Nephron (organoid): ENCODE measurements around the gene HIP1.
A peak's percentile ranks its signal among the peaks of the same experiment; 100 is the strongest.

Experiments used
- H3K27ac Mint-ChIP-seq, 3 experiments: 2 replicates each; pipeline ENCODE4 v1.8.0; 2020; ENCODE audit warnings: mixed read lengths in 3 of 3, mild to moderate bottlenecking in 2 of 3, moderate library complexity in 1 of 3
- H3K27me3 Mint-ChIP-seq: 2 replicates; pipeline ENCODE4 v1.8.0; 2021; ENCODE audit warnings: low read depth, mild to moderate bottlenecking, moderate library complexity, mixed read lengths
- H3K36me3 Mint-ChIP-seq: 2 replicates; pipeline ENCODE4 v1.8.0; 2020; ENCODE audit warnings: low read depth, mixed read lengths
- H3K4me1 Mint-ChIP-seq: 2 replicates; pipeline ENCODE4 v1.8.0; 2020; ENCODE audit warnings: mixed read lengths
- H3K4me3 Mint-ChIP-seq, 3 experiments: 2 replicates each; pipeline ENCODE4 v1.8.0; 2020; ENCODE audit warnings: mild to moderate bottlenecking in 3 of 3, mixed read lengths in 3 of 3, moderate library complexity in 2 of 3
- H3K9me3 Mint-ChIP-seq: 2 replicates; pipeline ENCODE4 v1.8.0; 2020; ENCODE audit warnings: mixed read lengths
- TF ChIP-seq, protein P1 (sequence below), 3 experiments: fragments of 200-600 bp; sonication (generic); IDR thresholded peaks; one replicate each; pipeline ENCODE4 v1.5.0; 2021; ENCODE audit warnings: antibody characterized with exemption in 3 of 3; ENCODE audit not compliant: unreplicated experiment in 3 of 3

HIP1 gene

GRCh38 chr7:75716992-75717626 lies 21.6 kb downstream of the HIP1 start:
- Mint-ChIP-seq H3K4me1 (peaks cover 10% of the 10 kb centered on the region), H3K9me3 (no peaks in the 10 kb centered on the region), H3K27me3 (no peaks in the 10 kb centered on the region), H3K4me3 (no peak overlapping the region), H3K27ac (no peak overlapping the region), H3K36me3 (peaks cover 15% of the 10 kb centered on the region)
- TF ChIP-seq, protein P1, sequence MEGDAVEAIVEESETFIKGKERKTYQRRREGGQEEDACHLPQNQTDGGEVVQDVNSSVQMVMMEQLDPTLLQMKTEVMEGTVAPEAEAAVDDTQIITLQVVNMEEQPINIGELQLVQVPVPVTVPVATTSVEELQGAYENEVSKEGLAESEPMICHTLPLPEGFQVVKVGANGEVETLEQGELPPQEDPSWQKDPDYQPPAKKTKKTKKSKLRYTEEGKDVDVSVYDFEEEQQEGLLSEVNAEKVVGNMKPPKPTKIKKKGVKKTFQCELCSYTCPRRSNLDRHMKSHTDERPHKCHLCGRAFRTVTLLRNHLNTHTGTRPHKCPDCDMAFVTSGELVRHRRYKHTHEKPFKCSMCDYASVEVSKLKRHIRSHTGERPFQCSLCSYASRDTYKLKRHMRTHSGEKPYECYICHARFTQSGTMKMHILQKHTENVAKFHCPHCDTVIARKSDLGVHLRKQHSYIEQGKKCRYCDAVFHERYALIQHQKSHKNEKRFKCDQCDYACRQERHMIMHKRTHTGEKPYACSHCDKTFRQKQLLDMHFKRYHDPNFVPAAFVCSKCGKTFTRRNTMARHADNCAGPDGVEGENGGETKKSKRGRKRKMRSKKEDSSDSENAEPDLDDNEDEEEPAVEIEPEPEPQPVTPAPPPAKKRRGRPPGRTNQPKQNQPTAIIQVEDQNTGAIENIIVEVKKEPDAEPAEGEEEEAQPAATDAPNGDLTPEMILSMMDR (IDR thresholded peaks at IDR 0.05; ENCODE audit: unreplicated experiment in 3 of 3): no peak

- H3K27me3 Mint-ChIP-seq: no peaks in the 10 kb centered on the region
- peaks cover 17% of the 10 kb centered on the region for H3K36me3 Mint-ChIP-seq
- H3K27ac Mint-ChIP-seq: no peak overlapping the region
- H3K4me1 Mint-ChIP-seq: peaks cover 22% of the 10 kb centered on the region
- TF ChIP-seq, protein P1 (IDR thresholded peaks at IDR 0.05; ENCODE audit: unreplicated experiment in 3 of 3): no peak
- no peak overlapping the region for H3K4me3 Mint-ChIP-seq
- H3K9me3 Mint-ChIP-seq: peaks cover 2% of the 10 kb centered on the region
These were observed 22.9 kb downstream of the HIP1 start for GRCh38 chr7:75715864-75716263.

DNA sequence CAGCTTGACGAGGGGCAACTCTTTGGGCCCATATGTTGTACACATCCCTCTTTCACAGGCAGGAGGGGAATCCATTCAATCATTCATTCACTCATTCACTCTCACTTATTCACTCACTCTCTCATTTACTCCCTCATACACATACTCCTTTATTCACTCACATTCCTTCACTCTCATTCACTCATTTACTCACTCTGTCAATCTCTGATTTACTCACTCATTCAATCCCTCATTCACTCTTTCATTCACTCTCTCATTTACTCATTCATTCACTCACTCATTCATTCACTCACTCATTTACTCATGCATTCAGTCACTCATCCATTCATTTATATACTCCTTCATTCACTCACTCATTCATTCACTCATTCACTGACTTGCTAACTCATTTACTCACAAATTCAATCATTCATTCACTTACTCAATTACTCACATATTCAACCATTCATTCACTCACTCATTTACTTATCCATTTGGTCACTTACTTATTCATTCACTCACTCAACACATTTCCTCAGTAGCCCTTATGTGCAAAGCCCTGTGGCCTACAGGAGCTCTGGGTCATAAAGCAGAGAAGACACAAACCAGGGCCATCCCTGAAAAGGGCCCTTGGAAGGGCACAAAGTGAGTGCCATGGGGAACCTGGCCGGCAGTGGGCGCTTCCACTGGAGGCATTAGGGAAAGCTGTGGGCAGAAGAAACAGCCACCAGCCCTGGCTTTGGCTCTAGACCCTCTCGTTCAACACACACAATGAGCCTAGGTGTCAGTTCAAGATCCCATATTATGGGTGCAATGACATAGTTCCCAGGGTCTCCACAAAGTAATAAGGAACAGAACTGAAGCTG lies 26.0 kb downstream of the HIP1 start:
- Mint-ChIP-seq H3K4me3 (no peak overlapping the region), H3K4me1 (peaks cover 23% of the 10 kb centered on the region), H3K36me3 (peaks cover 30% of the 10 kb centered on the region), H3K9me3 (peaks cover 16% of the 10 kb centered on the region), H3K27me3 (no peaks in the 10 kb centered on the region), H3K27ac (peak overlapping the region; percentile 10 to 90 (median 82))
- TF ChIP-seq, protein P1 (IDR thresholded peaks at IDR 0.05; ENCODE audit: unreplicated experiment in 3 of 3): no peak

- H3K9me3 Mint-ChIP-seq: peaks cover 16% of the 10 kb centered on the region
- peaks cover 23% of the 10 kb centered on the region for H3K4me1 Mint-ChIP-seq
These were observed 26.9 kb downstream of the HIP1 start for GRCh38 chr7:75711656-75712514.

DNA sequence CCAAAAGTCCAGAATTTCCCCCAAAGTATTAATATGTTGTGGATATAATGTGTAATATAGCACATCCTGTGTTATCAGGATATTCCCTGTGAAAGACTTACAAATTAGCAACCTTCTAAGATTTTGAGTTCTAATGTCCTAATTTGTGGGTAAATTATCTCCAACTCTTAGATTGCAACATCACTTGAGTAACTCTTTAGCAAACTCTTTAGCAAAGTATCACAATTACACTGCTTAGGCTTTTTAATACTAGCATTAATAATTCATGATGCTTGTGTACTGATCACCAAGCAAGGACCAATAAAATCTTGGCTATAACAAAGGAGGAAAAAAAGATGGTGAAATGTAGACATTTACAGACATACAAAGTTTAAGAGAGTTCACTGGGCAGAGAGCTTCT lies 27.7 kb downstream of the HIP1 start:
- H3K4me1 Mint-ChIP-seq: peaks cover 23% of the 10 kb centered on the region
- TF ChIP-seq, protein P1 (IDR thresholded peaks at IDR 0.05; ENCODE audit: unreplicated experiment in 3 of 3): no peak
- H3K4me3 Mint-ChIP-seq: no peak overlapping the region
- H3K36me3 Mint-ChIP-seq: peaks cover 27% of the 10 kb centered on the region
- no peaks in the 10 kb centered on the region for H3K27me3 Mint-ChIP-seq
- peak overlapping the region; percentile 67 to 90 (median 82) for H3K27ac Mint-ChIP-seq
- peaks cover 16% of the 10 kb centered on the region for H3K9me3 Mint-ChIP-seq

More at GRCh38 chr7:75711656-75712514, 26.9 kb downstream of the HIP1 start:
- Mint-ChIP-seq H3K27ac (peak overlapping the region; percentile 67 to 90 (median 82)), H3K36me3 (peaks cover 27% of the 10 kb centered on the region), H3K27me3 (no peaks in the 10 kb centered on the region), H3K4me3 (peak overlapping the region in 2 of 3 experiments; percentile 5 to 11)
- TF ChIP-seq, protein P1 (IDR thresholded peaks at IDR 0.05; ENCODE audit: unreplicated experiment in 3 of 3): no peak
